Adrenal gland (tissue), 12 donors: ENCODE measurements around the gene B3GNT8. TPM values are rescaled to one million over a fixed set of nuclear protein-coding genes. Genes with fewer than 3 reads are reported as not detected.

ENCODE experiments used
- DNase-seq, 7 donors: peaks; one replicate each; pipeline ENCODE4 v3.0.0-alpha.2; 2019 to 2020
- H3K27ac ChIP-seq, 5 donors: fragments of 200-600 bp; sonication (generic) in 4 of 5; 1 replicate in 3 of 5; 2 replicates in 2 of 5; pipeline versions ENCODE4 v1.5.1 to v1.8.0; 2016 to 2020; ENCODE audit warnings: mild to moderate bottlenecking in 1 of 5
- H3K27me3 ChIP-seq: fragments of 200-600 bp; 2 replicates; pipeline ENCODE4 v1.8.0; 2021
- H3K36me3 ChIP-seq, 2 donors: fragments of 200-600 bp; replicated peaks in 1 of 2; 1 replicate in 1 of 2; 2 replicates in 1 of 2; pipeline versions ENCODE4 v1.5.1 to v1.8.0; 2018 to 2022
- H3K4me1 ChIP-seq, 2 donors: fragments of 200-600 bp; replicated peaks in 1 of 2; 1 replicate in 1 of 2; 2 replicates in 1 of 2; pipeline versions ENCODE4 v1.5.1 to v1.8.0; 2018 to 2021
- H3K4me3 ChIP-seq, 4 donors: fragments of 200-600 bp; sonication (generic) in 3 of 4; one replicate each; pipeline ENCODE4 v1.5.1; 2016 to 2018
- H3K9me3 ChIP-seq, 3 donors: fragments of 200-600 bp; sonication (generic) in 1 of 3; replicated peaks in 1 of 3; 1 replicate in 2 of 3; 2 replicates in 1 of 3; pipeline versions ENCODE4 v1.5.1 to v1.8.0; 2016 to 2021
- CTCF ChIP-seq, 6 experiments: fragments of 450-650 bp in 4 of 6; fragments of 200-600 bp in 2 of 6; sonication (generic) in 1 of 6; IDR thresholded peaks; 1 replicate in 5 of 6; 2 replicates in 1 of 6; pipeline versions ENCODE4 v1.5.1 to v1.8.0; 2016 to 2021; ENCODE audit warnings: antibody characterized with exemption in 6 of 6, mild to moderate bottlenecking in 2 of 6, moderate library complexity in 1 of 6
- POLR2A ChIP-seq, 2 donors: fragments of 450-650 bp; IDR thresholded peaks; one replicate each; pipeline ENCODE4 v1.6.1; 2017; ENCODE audit warnings: antibody characterized with exemption in 2 of 2, mild to moderate bottlenecking in 2 of 2, moderate library complexity in 1 of 2
- WGBS, 4 donors: extraction: QIAGEN DNeasy Blood & Tissue Kit in 2 of 4; methylation state at CpG; one replicate each; pipeline versions ENCODE4 v1.1.5 to v1.1.7; 2013 to 2017; 5-methylcytosine and 5-hydroxymethylcytosine counted together
- intact Hi-C, 2 donors: fragments of 100-400 bp; cut with DNase I; formaldehyde crosslinking; loops; one replicate each; pipeline versions ENCODE4 v1.14.1 to v1.15.0; 2022 to 2023
- polyA plus RNA-seq, 3 donors: library from polyadenylated mRNA; stranded (reverse); fragments of 200-250 nt in 2 of 3; fragments of 350-450 nt in 1 of 3; fragmentation: Illumina TruSeq in 1 of 3; extraction: RNeasy Lipid Tissue Mini Kit (QIAGEN cat#74804) in 1 of 3; gene quantifications; one replicate each; pipeline ENCODE4 v1.2.3, GENCODE V29; 2013 to 2014
- total RNA-seq, 9 donors: library from RNA; depleted of rRNA in 4 of 9; stranded (reverse); fragments of >200 nt in 4 of 9; fragments of 120-200 nt in 1 of 9; fragmentation: NEBNext Ultra II Directional in 1 of 9; extraction: Animal tissue kit (Norgen Biotek cat#: 25700) in 1 of 9; gene quantifications; one replicate each; pipeline versions ENCODE4 v1.1.0 to v1.2.4, GENCODE V29; 2013 to 2023
- donor health status: healthy with polysubstance abuse.
- donor health status: Bipolar disorder and iron deficiency.
- donor health status: DM: yes; HTN: yes; CAD: no.
- donor health status: DM: no; HTN: no; CAD: no.
- donor health status: DM: no; HTN: no; CAD: no.
- donor health status: DM: yes; HTN: yes; CAD: no.

Gene B3GNT8
- total and polyA plus RNA-seq, 12 donors, result 0.15 to 6.5 (median 2.0) TPM

- Histone ChIP-seq H3K36me3 (no peaks in the 10 kb centered on the region), H3K27ac (no peak overlapping the region), H3K4me1 (peaks cover 0 to 5% of the 10 kb centered on the region in 2 donors), H3K4me3 (no peak overlapping the region), H3K27me3 (peaks cover 13% of the 10 kb centered on the region), H3K9me3 (no peaks in the 10 kb centered on the region)
- TF ChIP-seq POLR2A (IDR thresholded peaks at IDR 0.05) (no peak), CTCF (IDR thresholded peaks at IDR 0.05) (no peak)
- intact Hi-C loops, result no loop called here
- WGBS, 4 donors, result 20 to 64% (median 44%) methylated on average over 1 of the region's 1 CpG
- no peak for DNase-seq
Measured at GRCh38 chr19:41457241-41457640, 30.1 kb upstream of the B3GNT8 start.

GRCh38 chr19:41456342-41456918 is 29.3 kb upstream of the B3GNT8 start:
- H3K27ac ChIP-seq, result peak overlapping the region in 1 of 5 donors; percentile 27
- H3K9me3 ChIP-seq, result no peaks in the 10 kb centered on the region
- H3K27me3 ChIP-seq, result peaks cover 10% of the 10 kb centered on the region
- intact Hi-C loops, result no loop called here
- no peak for TF ChIP-seq POLR2A (IDR thresholded peaks at IDR 0.05)
- no peak for TF ChIP-seq CTCF (IDR thresholded peaks at IDR 0.05)
- WGBS, 4 donors, result 24 to 35% (median 29%) methylated on average over 7 of the region's 7 CpGs
- peaks cover 0 to 5% of the 10 kb centered on the region in 2 donors for H3K4me1 ChIP-seq
- no peaks in the 10 kb centered on the region for H3K36me3 ChIP-seq
- DNase-seq, result peak in 1 of 7 donors; percentile 22
- H3K4me3 ChIP-seq, result no peak overlapping the region

GRCh38 chr19:41455936-41456335 is 28.8 kb upstream of the B3GNT8 start:
- H3K9me3 ChIP-seq, result no peaks in the 10 kb centered on the region
- no peaks in the 10 kb centered on the region for H3K36me3 ChIP-seq
- intact Hi-C loops, result no loop called here
- H3K27me3 ChIP-seq, result peaks cover 6% of the 10 kb centered on the region
- H3K4me1 ChIP-seq, result peaks cover 0 to 5% of the 10 kb centered on the region in 2 donors
- 16 to 44% (median 31%) methylated on average over 2 of the region's 2 CpGs for WGBS, 4 donors
- no peak overlapping the region for H3K27ac ChIP-seq
- no peak overlapping the region for H3K4me3 ChIP-seq
- DNase-seq, result no peak
- TF ChIP-seq POLR2A (IDR thresholded peaks at IDR 0.05), result no peak
- no peak for TF ChIP-seq CTCF (IDR thresholded peaks at IDR 0.05)

- intact Hi-C loops, result loop anchor here in 1 of 2 donors (5.0 kb wide), 1 partner anchor 120 kb away; no protein-coding TSS in a partner anchor
- DNase-seq, result no peak
- Histone ChIP-seq H3K36me3 (no peaks in the 10 kb centered on the region), H3K4me1 (peaks cover 0 to 5% of the 10 kb centered on the region in 2 donors), H3K4me3 (no peak overlapping the region), H3K27ac (no peak overlapping the region), H3K27me3 (no peaks in the 10 kb centered on the region), H3K9me3 (no peaks in the 10 kb centered on the region)
- TF ChIP-seq POLR2A (IDR thresholded peaks at IDR 0.05) (no peak), CTCF (IDR thresholded peaks at IDR 0.05) (no peak)
- WGBS, 4 donors, result 48 to 69% (median 65%) methylated on average over 6 of the region's 6 CpGs
Measured at GRCh38 chr19:41452584-41453275, 25.6 kb upstream of the B3GNT8 start.
